Ureter (tissue), 1 donor: ENCODE measurements around the gene MAGEA11. TPM values are rescaled to one million over a fixed set of nuclear protein-coding genes. Genes with fewer than 3 reads are reported as not detected.

Experiments used
- total RNA-seq: library from RNA; stranded (reverse); gene quantifications from one replicate; pipeline ENCODE4 v1.2.4, GENCODE V29; 2023
- donor health status: DM: yes; HTN: yes; CAD: no.

MAGEA11 gene
- total RNA-seq, 1 donor from 2014 or later = 0.10 TPM

Other genes with a start within 250 kb of the MAGEA11 start
- 86.8 TPM for gene IDS, start 206.8 kb upstream of the MAGEA11 start, total RNA-seq
- 22.2 TPM for gene EOLA1, start 171.0 kb upstream of the MAGEA11 start, total RNA-seq
- gene HSFX3, start 162.1 kb upstream of the MAGEA11 start, total RNA-seq = not detected
- gene MAGEA9B, start 124.6 kb upstream of the MAGEA11 start, total RNA-seq = not detected
- gene HSFX2, start 116.7 kb upstream of the MAGEA11 start, total RNA-seq = not detected
- 35.0 TPM for gene TMEM185A, start 80.3 kb upstream of the MAGEA11 start, total RNA-seq
- 2.5 TPM for gene HSFX1, start 62.0 kb downstream of the MAGEA11 start, total RNA-seq
- not detected for gene MAGEA9, start 69.9 kb downstream of the MAGEA11 start, total RNA-seq
- gene MAGEA8, start 169.1 kb downstream of the MAGEA11 start, total RNA-seq = not detected
- not detected for gene HSFX4, start 217.5 kb downstream of the MAGEA11 start, total RNA-seq
- 53.3 TPM for gene EOLA2, start 226.4 kb downstream of the MAGEA11 start, total RNA-seq